Right hindlimb (tissue), 1 donor: ENCODE results near the gene AGBL4.

Experiments
- DNase-seq: peaks from one replicate; pipeline ENCODE4 v3.0.0-alpha.2; 2018

Gene AGBL4

DNA sequence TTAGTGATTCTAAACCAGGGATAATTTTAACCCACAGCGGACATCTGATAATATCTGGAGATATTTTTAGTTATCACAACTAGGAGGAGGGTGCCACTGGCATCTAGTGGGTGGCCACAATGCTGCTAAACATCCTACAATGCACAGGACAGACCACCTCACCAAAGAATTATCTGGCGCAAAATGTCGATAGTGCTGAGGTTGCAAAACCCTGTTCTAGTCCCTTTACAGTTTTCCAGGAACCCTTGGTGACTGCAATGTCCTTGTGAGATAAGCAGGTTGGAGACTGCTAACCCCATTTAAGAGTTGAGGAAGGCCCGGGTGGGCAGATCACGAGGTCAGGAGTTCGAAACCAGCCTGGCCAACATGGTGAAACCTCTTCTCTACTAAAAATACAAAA lies 1083.9 kb downstream of the AGBL4 start:
- no peak for DNase-seq

DNA sequence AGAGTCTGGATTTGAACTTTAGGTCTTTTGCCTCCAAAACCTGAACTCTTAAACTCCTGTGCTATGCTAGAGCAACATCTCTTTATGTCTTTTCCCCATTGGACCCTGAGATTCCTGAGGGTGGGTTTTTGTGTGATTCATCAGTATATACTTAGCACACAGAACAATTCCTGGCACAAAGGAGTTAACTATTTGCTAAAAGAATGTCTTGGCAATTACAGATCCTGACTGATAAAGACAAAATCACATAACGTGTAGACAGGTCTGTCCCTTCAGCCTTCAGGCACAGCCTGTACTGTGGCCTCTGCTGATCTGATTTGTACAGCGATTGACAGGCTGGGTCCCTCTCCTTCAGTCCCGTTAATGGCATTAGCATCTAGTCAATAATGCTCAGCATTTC lies 1084.7 kb downstream of the AGBL4 start:
- no peak for DNase-seq

DNA sequence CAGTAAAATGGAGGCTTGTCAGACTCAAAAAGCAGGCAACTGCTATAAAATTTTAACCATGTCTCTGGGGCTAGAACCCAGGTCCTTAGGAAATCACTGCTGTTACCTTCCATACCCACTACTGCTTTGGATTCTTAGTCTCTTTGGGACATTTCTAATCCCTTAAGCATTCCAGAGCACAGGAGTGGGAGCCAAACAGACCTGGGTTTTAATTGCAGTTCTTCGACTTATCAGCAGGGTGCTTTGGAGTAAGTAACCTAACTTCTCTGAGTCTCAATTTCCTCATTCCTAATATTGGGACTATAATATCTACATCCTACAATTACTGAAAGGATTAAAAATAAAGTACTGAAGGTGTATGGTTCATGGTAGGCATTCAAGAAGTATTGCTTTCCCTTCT lies 1086.0 kb downstream of the AGBL4 start:
- no peak for DNase-seq

DNA sequence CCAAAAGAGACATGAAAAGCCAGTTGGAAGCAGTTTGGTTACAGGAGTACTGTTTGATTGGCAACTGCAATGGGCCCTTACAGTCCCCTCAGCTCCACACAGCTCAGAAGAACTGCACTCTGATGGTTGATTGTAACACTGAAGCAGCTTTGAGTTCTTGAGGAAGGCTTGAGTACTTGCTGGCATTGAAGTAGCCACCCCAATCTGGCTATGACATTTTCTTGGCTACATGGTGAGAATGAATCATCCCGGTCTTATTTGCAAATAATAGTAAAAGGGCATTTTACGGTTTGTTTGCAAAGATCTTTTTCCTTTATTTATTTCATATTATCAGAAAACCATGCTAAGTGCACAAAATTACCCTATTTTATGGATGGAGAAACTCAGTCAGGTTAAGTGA lies 1087.3 kb downstream of the AGBL4 start:
- no peak for DNase-seq

DNA sequence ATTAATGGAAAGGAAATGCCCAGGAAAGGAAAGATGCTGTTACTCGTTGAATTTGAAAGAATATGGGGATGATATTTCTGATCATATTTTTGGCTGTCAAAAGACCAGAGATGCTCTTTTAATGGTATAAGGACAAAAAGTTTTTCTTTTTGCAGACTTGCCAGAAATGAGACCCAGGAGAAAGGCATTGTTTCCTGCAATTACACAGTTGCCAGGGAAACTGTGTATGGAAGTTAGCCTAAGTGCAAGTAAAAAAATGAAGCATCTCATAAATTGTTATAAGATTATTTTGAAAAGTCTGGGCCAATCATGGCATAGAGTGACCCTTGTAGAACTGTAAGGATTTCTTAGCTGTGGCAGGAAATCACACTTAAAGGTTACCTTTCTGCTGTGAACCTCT lies 1091.4 kb downstream of the AGBL4 start:
- DNase-seq, result no peak

DNA sequence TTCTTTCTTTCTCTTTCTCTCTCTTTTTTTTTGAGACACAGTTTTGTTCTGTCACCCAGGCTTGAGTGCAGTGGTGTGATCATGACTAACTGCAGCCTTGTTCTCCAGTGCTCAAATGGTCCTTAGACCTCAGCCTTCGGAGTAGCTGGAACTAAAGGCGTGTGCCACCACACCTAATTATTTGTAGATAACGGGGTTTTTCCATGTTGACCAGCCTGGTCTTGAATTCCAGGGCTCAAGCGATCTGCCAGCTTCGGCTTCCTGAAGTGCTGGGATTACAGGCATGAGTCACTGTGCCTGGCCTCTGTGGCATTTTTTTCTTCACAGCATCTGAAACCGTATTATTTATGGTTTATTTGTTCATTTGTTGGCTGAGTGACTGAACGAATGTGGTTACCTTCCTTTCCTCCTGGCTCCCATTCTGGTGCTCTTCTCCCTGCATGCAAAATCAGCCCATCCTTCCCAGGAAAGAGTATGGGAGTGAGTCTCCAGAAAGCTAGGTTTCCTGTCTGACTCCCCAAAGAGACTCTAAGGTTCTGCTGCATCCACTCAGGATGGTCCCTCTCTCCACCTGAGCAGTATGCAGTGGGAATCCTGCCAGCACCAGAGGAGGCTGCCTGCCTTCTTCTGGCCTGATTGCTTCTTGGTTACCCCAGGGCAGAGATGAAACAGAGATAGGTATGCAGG lies 1092.1 kb downstream of the AGBL4 start:
- DNase-seq, result no peak

DNA sequence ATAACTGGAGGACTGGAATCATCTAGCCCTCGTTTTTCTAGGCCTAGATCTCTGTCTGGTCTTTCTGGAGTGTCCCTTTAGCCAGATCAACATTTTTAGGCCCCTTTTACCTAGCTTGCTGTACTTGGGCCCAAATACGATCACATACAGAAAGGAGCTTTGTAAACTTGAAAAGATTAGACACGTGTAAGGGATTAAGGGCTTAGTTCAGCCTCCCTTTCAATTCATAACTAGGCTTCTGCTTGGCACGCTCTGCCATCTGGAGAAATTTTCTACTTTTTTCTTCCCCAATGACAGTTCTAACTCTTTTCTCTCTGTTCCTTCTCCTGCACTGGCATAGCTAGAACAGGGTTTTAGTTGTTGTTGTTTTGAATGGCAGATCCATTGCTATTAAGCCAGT lies 1093.7 kb downstream of the AGBL4 start:
- no peak for DNase-seq

DNA sequence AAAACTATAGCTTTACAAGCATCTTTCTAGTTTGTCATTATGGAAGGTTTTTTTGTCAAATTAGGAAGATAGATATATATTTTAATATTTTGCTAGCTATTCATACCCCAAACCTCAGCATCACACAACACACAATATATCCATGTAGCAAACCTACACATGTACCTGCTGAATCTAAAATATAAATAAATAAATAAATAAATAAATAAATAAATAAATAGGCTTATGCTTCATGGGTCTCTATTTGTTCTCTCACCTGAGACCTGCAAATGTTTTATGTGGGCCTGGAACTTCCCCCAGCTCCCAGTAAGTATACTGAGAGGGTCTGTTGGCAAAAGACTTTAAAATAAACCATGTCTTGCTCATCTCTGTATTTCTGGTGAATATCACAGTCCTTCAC lies 1099.7 kb downstream of the AGBL4 start:
- no peak for DNase-seq

DNA sequence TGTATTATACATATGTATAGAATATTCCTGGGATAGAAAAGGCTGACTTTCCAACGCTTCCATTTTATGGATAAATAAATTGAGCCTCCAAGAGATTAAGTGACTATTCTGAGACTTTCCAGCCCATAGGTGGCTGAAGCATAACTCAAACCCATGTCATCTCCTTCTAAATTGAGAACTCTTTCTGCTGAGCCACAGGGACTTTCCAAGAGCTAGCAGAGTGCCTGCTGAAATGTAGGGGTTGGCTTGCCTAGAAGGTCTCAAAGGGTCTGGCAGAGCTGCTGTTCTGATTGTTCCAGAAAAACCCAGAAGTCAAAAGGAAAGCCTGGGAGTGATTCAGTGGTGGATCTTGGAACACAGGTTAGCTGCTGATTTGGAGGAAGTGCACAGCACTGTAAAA lies 1100.6 kb downstream of the AGBL4 start:
- no peak for DNase-seq

DNA sequence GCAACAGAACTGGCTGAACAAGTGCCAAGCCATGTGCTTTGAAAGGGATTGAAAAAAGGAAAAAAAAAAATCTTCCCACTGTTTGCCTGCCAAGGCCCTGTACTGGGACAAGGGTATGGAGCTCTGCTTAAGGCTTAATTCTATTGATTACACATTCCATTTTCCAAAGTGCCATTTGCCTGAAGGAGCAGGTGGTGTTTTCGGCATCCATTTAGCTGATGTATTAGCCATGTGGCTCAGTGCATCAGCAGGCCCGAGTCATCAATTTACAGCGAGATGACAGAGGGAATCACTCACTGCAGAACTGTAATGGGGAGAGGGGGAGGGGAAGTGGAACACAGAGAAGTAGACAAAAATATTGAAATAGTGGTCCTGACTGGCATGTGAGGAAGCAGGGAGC lies 1102.9 kb downstream of the AGBL4 start:
- no peak for DNase-seq

DNA sequence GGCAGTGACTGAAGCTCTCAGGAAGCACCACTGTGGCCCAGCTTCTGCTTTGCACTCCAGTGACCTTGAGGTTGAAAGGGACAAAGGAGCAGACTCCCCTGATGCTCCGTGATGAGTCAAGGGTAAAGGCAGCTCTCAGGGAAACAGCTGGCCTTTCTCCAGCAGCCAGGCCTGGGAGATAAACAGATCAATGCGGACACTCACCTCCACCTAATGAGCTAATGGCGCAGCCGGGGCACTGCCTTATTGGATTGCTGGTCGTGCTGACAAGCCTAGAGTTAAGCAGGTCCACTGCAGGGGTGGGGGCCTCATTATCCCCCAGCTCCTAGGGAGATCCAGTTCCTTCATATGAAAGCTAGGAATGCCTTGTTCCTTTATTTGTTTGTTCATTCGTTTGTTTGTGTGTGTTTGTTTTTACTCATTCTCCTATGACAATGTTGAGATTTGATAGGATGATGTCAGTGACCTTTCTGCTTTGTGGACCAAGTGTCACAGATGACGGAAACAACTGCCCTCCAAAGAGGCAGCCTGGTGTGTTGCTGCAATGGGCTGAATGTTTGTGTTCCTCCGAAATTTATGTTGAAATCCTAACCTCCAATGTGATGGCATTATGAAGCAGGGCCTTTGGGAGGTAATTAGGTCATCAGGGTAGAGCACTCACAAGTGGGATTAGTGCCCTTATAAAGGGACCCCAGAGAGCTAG lies 1105.7 kb downstream of the AGBL4 start:
- DNase-seq, result no peak

DNA sequence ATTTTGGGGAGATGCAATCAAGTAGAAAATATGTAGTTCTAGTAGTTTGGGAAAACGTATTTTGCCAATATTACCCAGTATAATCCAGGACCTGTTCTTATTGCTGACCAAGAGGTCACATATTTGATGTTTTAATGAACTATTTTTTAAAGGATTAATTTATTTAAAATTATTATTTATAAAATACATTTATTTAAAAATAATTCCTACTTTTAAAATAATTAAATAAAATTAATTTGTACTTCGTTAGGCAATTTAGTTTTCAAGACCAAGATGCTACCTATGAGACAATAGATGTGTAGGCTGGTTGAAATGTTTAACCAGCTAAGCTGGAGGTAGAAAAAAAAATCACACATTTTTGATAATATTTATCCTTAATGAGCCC lies 1106.7 kb downstream of the AGBL4 start:
- DNase-seq, result no peak

DNA sequence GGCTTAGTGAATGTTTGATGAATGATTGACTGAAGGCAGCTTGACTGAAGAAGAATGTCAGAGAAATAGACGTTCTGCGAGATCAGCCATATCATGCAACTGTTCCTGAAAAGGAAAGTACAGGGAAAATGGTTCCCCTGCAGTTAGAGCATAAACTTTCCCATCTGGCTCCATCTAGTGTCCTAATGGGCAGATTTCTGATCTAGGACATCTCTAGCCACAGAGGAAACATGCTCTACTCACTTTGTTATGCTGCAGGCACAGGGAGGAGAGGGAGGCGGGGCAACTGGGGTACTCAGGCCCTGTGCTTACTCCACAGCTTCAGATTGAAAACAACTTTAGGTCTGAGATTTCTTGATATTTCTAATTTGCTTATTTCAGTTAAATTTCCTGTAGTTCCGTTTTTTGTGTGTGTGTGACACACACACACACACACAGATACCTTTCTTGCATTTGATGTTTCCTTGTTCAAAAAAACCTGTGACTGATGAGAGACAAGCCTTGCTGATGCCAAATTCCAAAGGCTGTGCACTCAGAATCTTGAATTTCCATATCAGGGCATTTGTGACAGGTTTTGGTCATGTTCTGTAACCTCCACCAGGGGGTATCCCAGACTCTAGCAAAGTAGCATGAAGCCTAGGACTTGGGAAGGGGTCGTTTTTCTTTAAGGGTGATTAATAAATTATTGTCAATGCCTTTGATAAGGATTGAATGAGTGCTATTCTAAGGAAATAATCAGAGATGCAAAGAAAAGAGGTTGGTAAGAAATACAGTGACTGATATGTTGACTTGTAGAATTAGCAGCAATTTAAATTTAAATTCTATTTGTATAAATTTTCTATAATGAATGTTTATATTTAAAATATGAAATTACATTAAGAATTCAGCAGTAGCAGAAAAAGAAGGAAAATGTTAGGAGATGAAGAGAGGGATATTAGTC lies 1107.4 kb downstream of the AGBL4 start:
- DNase-seq, result peak; percentile 54

DNA sequence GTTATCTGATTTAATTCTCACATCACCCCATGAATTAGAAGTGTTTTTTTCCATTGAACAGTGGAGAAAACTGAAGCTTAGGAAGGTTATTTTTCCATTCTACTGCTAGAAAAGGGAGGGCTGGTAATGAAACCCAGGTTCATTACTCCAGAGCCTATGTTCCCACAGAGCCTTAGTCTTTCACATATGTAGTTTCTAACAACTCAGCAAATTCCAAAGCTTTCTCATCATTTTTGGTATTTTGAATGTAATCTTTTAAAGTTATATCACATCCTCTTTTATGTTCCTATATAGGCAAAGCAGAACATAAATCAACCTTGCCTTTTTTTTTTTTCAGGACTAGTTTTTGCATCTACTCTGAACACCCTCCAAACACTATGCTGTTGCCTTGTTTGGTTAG lies 1115.1 kb downstream of the AGBL4 start:
- no peak for DNase-seq

DNA sequence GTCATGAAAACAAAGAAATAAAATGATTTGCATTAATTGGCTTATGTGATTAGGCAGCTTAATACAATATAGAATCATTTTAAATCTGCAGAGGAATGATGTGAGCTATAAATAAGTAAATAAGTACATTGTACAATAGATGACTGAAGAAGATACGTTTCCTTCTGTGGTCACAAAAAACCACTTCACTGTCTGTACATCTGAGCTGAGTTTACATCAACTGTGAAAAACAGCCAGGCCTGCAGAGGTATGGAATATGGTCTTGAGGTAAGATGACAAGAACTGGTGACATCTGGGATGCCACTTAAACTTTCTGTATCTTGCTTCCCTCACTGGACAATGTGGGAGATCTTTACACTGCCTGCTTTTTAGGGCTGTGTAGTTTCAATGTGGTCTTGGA lies 1117.0 kb downstream of the AGBL4 start:
- DNase-seq, result no peak

DNA sequence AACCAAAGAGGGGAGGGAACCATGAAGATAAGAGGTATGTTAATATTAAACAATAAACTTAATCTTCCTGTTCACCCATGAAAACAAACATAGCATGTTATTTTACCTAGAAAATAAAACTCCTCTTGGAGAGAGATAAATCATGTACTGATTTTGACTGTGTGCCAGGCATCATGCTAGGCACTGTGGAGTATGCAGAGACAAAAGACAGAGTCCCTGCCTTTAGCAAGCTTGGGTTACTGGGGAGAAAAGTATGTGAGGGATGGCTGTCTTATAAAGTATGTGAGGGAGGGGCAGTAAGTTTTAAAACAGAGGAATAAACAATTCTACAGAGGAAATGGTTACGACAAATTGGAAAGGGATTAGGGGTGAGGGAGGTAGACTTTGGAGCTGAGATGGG lies 1117.6 kb downstream of the AGBL4 start:
- no peak for DNase-seq

DNA sequence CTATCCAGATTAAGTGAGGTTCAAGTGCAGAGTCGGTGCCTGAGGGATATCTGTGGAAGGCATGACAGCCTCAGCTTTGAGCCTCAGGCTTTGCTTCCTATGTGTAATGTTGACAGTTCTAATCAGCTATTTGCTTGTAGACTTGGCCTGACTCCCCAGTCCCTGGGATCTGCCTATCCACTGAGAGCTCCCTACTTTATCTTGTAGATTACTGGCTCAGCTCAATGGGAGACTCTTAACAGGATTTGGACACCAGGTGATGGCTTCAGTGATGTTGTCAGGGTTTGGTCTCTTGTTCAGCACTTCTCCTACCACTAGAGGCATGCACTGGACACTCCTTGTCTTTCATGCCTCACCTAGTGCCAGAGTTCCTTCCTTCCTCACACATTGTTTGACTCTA lies 1120.5 kb downstream of the AGBL4 start:
- DNase-seq, result no peak

DNA sequence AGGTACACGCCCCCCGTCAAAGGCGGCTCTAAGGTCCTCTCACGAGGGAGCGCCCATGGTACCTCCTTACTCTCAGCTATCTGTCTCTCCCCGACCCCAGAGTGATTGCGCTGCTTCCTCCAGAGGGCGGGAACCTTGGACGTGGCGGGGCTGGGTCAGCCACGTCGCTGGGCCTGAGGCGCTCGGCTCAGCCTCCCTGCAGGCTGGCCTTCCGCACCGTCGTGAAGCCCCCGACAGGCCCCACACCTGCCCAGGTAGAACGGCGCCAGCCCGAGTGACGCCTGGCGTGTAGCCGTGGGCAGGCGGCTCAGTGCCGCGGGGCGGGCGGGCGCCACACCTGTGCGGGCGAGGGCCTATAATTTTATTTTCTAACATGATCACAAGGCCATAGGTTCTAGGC lies 1124.9 kb downstream of the AGBL4 start:
- DNase-seq, result no peak

DNA sequence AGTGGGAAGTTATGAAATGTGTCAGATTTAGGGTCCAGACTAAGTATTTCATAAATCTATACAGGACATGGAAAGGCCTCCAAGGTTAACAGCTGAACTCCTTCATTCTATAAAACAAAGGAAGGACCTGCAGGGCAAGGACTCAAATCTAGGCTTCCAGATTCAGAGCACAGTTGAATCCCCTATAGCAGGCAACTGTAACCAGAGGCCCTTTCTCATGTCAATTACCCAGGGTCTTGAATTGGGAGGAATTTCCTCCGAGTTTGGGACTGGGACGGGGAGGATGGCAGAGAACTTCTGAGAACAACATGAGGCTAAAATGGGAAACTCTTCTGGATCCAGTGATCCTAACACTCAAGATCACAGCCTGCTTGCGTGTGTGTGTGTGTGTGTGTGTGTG lies 1134.1 kb downstream of the AGBL4 start:
- no peak for DNase-seq

DNA sequence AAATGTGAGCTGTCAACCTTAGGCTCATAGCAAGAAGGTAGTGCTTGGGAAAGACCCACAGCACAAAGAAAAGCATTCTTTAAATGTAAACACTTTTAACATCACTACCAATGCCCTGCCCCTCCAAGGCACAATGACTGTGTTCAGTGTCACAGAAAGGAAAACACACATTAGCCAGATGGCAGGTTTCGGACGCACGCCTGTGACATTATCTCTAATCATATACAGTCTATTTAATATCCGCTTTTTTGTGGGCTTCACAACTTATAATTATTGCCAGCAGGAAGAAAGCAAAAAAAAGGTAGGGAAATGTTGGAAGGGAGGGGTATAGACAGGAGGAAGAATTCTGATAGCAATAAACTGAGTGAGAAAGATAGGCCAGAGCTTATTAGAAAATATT lies 1134.7 kb downstream of the AGBL4 start:
- DNase-seq, result no peak

DNA sequence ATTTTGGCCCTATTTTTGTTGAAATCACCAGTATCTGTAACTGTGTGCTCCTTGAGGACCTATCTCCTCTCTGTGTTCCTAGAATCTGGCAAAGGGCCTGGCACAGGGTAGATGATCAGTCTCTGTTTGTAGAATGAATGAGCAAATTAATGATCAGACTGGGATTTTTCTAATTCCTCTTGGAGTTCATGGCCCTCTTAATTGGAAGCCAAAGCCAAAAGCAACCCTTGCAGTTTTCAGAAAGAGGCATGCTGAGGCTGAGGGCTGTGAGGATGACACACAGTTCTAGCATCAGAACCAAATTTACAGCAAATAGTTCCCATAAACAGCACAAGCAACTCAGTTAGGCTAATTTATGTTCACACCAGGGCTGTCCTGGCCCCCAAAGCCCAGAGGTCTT lies 1136.0 kb downstream of the AGBL4 start:
- no peak for DNase-seq

DNA sequence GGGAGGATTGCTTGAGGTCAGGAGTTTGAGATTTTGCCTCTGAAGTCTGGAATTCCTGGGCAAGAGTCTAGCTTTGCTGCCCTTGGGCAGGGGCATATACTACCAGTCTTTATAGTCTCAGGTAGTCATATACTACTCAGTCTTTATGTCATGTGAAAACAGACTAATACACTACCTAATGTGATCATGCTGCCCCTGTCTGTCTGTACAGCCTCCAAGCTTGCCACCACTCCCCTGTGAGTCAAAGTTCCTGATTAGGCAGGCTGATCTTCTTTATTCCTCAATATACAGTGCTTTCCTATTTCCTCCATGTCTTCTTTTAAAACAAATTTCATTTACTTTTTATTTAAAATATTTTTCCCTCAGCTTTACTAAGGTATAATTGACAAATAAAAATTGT lies 1141.7 kb downstream of the AGBL4 start:
- no peak for DNase-seq

DNA sequence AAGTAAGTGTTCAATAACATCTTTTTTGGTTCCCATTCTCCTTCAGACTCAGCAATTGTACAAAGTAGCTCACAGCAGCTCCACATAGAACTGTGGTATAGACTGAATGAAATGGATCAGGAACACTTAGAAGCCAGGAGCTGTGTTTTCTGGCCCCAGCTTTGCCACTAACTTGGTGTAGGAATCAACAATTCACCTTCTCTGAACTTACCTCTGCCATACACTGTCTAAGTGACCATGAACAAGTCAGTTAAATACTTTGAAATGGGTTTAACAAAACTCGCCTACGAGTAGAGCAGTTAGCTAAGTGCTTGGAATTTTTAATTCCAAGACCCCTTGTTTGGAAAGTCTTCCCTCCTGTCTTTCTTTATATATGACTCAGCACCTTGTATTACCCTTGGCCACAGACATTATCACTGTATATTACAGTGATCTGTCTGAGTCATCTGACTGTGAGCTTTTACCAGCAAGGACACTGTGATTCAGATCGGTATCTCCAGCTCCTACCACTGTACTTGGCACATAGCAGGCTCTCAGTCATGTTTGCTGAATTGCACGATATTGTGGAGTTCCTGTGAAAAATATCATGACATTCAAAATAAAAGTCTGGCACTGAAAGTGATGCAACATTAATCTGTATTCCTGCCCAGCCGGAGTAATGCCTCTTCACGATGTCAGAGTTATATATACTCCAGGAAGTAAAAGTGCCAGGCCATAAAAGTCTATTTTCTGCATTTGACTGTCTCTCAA lies 1145.4 kb downstream of the AGBL4 start:
- DNase-seq, result no peak
